HG02642 (cell line): ENCODE data around the gene NEURL1.
"Not testable (repeated sequence)": the region's sequence is repeated elsewhere in the genome, so short reads cannot be mapped to it uniquely, and the experiment has no call there.

Experiments used
- ATAC-seq: cut with Tn5 transposase; IDR thresholded peaks from one replicate; pipeline ENCODE4 v1.9.1; 2021; ENCODE audit warnings: mild to moderate bottlenecking; ENCODE audit not compliant: unreplicated experiment, poor library complexity

Gene NEURL1

GRCh38 chr10:103600325-103600724 lies 106.8 kb downstream of the NEURL1 start:
- no peak for ATAC-seq

DNA sequence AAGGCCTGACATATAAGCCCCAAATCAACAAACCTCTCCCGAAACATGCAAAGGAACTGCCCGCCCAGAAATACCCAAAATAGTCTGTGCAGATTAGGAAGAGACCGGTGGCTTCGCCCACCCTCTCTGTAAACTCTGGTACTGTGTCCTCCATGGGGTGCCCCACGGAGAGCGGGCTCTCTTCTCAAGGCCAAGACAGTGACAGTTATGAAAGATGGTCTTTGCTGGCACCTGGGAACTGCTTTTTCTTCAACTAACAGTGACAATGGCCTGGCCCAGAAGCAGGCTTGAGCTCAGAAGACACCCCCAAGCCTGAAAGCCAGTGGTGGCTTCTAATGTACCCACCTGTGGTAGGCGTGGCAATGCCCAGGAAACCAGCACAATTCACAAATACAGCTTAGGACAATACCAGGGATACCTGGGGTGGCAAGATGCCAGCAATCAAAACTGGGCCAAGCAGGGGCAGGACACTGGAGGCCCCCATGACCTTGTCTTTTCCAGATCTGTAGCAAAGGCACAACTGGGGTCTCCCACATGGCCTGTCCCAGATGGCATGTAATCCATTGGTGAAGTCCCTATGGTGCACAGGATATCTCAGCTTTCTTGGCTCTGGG lies 107.6 kb downstream of the NEURL1 start:
- ATAC-seq = no peak

DNA sequence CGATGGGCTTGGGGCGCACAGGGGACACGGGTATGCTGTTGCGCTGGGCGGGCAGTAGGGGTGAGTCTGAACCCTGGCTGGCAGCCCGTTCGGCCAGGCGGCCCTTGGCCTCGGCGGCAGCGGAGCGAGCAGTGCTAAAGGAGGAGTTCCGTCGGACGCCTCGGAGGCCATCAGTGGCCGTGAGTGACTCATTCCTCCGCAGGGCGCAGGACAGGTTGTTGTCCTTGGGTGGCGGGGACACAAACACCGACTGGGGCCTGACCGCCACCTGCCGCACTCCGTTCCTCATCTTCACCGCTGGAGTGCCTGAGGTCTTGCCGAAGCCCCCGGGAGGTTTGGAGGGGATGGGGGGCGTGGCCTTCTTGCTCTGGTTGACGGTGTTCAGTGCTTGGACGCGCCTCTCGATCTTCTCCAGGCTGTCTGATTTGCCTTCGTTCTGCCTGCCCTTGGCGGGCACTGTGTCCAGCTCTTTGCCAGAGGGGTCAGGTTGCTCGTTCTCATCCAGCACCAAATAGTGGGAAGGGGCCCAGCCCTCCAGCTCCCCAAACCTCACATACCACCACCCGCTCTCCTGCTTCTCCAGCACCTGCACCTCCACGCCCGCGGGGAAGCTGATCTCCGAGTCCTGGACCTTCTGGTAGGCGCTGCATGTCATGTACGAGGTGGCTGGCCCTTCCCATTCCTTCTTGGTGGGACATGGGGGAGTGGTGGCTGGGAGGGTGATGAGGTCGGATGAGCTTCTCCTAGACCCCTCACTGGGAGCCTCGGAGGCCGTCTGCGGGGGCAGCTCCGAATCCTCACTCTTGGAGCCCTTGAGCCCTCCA lies 108.7 kb downstream of the NEURL1 start:
- ATAC-seq = no peak

GRCh38 chr10:103602852-103603155 lies 109.3 kb downstream of the NEURL1 start:
- ATAC-seq = no peak

GRCh38 chr10:103603382-103603781 lies 109.9 kb downstream of the NEURL1 start:
- no peak for ATAC-seq

GRCh38 chr10:103605359-103606096 lies 112.0 kb downstream of the NEURL1 start:
- no peak for ATAC-seq

DNA sequence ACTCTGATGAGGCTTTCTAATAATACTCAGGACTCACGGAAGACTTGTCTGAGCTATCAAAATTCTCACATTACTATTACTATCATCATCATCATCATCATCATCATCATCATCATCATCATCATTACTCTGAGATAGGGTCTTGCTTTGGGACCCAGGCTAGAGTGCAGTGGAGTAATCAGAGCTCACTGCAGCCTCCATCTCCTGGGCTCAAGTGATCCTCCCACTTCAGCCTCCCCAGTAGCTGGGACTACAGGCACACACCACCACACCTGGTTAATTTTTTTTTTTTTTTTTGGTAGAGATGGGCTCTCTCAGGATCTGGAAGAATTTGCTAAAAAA lies 112.6 kb downstream of the NEURL1 start:
- not testable (repeated sequence) for ATAC-seq

DNA sequence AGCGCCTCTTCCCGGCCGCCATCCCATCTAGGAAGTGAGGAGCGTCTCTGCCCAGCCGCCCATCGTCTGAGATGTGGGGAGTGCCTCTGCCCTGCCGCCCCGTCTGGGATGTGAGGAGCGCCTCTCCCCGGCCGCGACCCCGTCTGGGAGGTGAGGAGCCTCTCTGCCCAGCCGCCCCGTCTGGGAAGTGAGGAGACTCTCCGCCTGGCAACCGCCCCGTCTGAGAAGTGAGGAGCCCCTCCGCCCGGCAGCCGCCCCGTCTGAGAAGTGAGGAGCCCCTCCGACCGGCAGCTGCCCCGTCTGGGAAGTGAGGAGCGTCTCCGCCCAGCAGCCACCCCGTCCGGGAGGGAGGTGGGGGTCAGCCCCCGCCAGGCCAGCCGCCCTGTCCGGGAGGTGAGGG lies 113.5 kb downstream of the NEURL1 start:
- ATAC-seq = not testable (repeated sequence)

DNA sequence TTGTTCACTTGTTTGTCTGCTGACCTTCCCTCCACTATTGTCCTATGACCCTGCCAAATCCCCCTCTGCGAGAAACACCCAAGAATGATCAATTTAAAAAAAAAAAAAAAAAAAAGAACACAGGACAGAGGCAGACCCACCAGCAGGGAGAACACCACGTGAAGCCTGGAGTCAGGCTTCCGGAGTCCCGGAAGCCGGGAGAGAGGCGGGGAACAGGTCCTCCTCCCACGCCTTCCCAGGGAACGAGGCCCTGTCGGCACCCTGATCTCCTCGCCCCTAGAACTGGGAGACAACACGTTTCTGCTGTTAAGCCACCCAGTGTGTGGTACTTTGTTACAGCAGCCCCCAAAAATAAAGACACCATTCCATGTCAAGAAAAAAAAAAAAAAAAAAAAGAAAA lies 114.6 kb downstream of the NEURL1 start:
- ATAC-seq = not testable (repeated sequence)

DNA sequence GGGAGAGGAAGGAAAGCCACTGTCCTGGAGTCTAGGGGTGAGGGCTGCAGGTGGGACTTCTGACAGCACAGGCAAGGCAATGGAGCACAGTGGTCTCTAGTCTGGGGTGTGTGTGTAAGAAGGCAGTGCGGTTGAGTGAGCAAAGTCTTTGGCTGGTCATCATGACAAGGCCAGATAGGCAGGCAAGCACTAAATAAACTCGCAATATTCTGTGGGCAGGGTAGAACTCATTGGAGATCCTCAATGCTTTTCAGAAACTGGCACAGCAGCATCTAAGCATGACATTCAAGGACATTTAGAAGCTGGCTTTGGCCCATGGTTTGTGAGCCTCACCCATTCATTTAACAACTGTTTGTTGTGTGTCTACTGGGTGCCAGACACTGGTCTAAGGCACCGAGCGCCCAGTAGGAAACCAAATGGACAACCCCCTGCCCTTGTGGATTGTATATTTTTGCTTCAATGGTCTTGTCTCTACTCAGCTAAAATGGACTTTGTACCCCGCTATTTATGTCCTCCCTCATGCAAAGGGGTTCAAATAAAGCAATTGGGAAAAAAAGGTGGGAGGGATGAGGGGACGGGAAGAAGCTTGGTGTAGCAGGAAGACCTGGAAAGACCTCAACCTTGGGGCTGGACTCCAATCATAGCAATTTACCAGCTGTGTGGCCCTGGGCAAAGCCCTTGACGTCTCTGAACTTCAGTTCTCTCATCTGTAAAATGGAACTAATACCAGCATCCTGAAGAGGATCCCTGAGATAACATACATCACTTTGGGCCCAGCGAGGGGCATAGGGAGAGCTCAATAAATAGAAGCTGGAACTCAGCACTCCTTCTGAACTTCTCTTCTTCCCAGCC lies 116.0 kb downstream of the NEURL1 start:
- no peak for ATAC-seq

GRCh38 chr10:103610083-103610472 lies 116.6 kb downstream of the NEURL1 start:
- ATAC-seq = no peak

- no peak for ATAC-seq
Observed at GRCh38 chr10:103610921-103611511, 117.5 kb downstream of the NEURL1 start.

DNA sequence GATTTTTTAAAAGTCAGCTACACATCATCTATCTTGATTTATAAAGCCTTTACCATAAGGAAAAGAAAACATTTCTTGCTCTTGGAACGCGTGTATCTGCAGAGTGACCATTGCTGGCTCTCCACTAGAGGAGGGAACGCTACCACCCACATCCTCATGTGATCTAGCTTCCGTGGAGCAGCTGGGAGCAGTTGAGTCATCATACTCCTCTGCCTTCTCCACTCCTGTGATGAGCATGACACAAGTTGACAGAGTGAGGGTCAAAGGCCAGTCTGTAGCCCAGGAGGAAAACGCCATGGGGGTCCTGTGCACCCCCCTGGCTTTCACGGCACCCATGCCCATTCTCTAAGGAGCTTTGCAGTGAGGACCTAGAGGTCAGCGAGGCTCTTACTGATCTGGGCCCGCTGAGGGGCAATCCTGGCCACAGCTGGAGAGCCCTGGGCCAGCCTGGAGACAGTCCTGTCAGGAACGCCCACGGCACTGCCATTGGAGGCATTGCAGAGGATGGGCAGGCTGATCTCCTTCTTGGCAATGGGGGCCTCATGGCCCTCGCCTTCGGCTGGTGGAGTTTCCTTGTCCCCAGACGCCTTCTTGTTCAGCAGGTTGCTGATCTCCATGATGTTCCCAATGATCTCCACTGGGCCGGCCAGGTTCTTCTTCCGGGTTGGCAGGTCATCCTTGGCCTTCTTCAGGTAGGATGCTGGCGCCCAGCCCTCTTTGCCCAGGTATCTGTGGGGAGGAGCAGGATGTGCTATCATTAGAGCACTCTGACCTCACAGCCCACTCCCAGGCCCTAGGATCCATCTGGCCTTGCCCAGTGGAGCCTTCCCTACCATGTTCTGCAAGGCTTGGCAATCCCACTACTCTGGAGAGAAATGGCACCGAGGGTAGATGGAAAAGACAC lies 119.2 kb downstream of the NEURL1 start:
- no peak for ATAC-seq

DNA sequence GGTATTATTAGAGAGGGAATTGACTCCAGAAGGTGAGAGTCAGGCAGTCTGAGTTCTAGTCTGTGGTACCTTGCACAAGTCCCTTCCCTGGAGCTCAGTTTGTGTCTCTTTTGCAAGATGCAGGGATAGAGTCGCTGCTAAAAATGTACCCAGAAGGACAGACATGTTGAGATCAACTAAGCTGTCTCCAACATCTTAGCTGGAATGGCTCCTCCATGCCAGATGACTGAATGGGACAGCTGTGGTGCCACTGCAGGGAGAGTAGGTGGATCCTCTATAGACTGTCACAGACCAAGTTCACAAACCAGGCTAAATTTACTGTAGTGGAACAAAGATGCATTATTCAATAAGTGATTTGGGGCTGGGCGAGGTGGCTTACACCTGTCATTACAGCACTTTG lies 120.1 kb downstream of the NEURL1 start:
- no peak for ATAC-seq

DNA sequence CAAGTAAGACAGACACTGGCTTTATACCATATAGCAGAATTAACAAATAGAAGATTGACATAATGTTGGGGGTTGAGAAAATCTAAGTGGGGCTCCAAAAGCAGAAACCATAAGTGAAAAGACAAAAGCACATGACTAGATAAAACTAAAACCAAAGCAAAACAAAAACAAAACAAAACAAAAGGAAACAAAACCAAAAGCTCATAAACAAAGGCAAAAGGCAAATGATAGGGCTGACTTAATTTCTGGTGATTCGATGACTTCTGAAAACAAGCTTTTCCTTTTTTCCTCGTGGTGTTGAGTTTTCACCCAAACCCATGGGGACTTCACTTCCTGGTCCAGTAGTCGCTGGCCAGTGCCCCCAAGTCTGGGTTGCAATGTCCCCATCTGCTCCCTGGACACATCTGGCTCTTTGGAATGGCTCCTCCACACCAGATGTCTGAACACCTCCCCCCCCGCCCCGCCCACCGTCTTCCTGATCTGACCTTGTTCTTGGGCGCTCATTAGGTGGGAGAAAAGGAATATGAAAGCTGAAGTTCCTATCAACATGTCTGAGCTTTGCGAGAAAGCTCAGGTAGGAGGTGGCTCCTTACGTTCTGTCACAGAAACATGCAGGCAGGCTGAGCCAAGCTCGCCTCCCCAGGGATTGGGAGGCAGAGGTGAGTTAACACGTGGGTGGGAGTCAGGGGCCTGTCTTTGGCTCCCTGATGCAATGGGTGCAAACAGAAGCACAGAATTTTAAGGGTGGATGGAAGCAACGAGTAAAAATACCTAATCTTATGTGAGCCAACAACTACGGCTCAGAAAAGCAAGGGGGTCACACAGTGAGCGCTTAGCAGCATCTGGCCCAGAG lies 121.0 kb downstream of the NEURL1 start:
- no peak for ATAC-seq

DNA sequence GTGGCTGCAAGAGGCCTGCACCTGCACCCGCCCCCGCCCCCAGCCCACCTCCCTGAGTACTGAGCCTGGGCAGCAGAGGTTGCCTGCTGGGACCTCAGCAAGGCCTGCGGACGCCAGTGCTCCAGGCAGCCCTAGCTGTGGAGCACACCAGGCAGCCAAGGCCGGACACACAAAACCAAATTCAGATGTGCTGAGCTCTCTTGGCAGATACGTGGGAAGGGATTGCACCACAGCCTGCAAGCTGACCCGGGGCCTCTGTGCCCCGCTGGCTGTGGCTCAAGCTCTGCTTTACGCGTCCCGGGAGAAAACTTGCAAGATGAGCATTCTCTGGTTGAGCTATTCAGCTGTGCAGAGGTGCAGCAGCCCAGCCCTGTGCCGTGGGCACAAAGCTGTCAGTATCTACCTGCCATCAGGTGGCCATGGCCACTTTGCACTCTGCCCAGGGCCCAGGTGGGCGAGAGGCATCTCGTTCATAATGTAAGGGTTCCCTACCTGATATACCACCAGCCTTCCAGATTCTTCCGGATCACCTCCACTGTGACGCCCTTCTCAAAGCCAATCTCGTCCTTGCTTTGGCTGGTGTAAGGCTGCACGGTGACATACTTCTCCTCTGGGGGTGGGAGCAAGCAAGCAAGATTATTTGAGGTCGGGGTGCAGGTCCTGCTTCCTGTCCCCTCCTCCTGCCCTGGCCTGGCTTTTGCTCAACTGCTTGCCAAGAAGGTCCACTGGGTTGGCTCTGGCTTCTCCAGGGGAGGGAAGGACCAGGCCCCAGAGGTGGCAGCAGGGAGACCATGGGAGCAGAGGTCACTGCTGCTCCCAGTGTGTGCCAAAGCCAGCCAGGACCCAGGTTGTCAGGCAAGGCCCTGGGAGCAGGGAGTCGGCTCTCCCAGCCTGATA lies 123.4 kb downstream of the NEURL1 start:
- ATAC-seq = no peak

DNA sequence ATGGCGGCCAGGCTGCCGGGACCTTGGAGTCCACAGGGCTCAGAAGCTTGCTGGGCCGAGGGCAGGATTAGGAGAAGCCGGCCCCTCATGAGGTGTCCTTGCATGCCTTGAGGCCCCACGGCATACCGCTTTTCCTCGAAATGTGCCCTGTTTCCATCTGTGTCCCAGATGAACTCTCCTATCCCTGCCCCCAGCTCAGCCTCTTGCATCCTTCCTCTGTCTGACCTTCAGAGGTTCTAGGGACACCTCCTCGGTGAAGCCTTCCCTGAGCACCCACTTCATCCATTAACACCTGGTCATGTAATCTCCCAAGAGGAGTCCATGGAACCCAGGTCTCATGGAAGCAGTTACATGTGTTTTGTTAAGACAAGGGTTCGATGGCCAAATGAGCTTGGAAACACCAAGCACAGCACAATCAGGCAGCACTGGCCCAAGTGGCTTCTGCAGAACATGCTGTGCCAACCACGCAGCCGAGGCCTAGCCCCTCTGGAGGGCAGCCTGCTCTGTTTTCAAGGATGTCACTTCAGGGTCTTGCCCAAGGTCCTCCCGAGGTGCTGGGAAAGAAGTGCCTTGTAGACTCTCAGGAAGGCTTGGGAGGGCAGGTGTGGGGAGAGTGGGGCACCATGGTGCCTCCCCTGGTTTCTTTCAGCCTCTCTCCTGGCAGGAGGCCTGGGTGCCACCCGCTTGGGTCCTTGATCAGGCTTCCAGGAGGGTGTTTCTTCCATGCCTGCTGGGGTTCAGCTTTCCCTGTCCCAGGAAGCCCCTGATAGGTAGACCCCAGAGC lies 124.3 kb downstream of the NEURL1 start:
- ATAC-seq = no peak
